GM12874 (cell line): Measurements from ENCODE around the gene FNDC11.

Experiments
- TF ChIP-seq, protein P1 (sequence below): IDR thresholded peaks from 2 replicates; pipeline ENCODE4 v1.5.1; 2011; ENCODE audit warnings: low read depth, mild to moderate bottlenecking, control low read depth, low read length, moderate library complexity; ENCODE audit not compliant: insufficient read depth

FNDC11 gene

DNA sequence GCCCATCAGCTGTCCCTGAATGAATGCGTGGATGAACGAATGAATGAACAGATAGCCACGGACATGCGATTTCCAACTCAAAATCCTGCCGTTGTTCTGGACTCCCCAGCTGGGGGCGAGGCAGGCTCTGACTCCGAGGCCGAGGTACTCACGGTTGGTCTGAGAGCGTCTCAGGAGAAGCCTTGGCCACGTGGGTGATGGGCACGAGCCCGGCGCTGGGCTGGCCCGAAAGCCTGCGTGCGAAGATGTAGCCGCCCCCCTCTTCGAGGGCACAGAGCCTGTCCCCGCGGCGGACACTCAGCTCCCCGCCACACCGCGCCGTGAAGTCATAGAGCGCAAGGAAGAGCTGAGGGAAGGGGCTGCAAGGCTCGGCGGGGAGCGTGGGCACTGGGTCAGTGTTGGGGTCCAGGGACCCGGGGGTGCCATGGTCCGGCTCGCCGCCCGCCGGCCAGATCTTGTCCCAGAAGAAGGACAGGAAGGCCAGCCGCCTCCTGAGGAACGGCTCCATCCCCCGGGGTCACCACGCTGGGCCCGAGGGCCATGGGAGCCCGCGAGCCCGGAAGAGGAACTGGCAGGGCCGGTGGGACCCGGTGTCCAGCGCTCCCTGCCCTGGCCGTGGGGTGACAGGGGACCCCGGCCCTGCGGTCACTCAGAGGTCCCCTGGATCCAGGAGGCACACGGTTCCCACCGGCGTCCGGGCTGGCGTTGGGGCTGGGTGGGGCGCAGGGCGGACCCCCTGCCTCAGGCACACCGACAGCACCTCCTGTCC is 6.8 kb upstream of the FNDC11 start:
- TF ChIP-seq, protein P1, sequence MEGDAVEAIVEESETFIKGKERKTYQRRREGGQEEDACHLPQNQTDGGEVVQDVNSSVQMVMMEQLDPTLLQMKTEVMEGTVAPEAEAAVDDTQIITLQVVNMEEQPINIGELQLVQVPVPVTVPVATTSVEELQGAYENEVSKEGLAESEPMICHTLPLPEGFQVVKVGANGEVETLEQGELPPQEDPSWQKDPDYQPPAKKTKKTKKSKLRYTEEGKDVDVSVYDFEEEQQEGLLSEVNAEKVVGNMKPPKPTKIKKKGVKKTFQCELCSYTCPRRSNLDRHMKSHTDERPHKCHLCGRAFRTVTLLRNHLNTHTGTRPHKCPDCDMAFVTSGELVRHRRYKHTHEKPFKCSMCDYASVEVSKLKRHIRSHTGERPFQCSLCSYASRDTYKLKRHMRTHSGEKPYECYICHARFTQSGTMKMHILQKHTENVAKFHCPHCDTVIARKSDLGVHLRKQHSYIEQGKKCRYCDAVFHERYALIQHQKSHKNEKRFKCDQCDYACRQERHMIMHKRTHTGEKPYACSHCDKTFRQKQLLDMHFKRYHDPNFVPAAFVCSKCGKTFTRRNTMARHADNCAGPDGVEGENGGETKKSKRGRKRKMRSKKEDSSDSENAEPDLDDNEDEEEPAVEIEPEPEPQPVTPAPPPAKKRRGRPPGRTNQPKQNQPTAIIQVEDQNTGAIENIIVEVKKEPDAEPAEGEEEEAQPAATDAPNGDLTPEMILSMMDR = no peak

DNA sequence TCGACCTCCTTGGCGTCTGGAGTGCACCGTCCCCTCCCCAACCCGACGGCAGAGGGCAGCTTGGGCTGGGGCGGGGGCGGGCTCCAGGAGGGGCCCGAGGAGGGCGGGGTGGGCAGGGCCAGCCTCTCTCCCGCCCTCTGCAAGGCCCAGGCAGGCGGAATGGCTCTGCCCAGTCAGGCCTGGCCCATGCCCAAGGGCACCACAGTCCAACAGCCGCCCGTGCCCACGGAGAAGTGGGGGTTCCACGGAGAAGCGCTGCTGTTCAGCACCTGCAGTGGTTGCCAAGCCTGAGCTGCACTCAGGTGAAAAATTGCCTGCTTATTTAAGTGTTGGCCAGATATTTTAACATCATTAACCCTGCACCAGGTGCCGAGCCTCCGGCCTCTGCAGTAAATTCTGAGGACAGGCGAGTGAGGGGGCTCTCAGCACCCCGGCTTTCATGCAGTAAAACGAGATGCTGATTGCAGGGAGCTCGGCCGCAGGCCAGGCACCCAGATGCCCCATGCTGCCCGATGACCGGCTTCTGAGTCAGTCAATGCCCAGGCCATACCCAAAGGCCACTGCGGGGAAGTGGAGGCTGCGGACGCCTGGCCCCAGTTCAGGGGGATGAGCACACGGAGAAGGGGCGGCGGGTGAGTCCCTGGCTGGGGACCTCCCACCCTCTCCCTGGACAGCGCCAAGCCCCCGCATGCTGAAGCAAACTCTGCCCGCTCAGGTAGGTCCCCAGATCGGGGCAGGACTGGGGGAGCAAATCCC is 6.1 kb upstream of the FNDC11 start, which contains the start of gene SRMS:
Gene SRMS, minus strand, starts transcription at position 25 of the 756 bp plus-strand sequence. CDS start 286 bp downstream, outside the sequence.
- TF ChIP-seq, protein P1 = no peak

DNA sequence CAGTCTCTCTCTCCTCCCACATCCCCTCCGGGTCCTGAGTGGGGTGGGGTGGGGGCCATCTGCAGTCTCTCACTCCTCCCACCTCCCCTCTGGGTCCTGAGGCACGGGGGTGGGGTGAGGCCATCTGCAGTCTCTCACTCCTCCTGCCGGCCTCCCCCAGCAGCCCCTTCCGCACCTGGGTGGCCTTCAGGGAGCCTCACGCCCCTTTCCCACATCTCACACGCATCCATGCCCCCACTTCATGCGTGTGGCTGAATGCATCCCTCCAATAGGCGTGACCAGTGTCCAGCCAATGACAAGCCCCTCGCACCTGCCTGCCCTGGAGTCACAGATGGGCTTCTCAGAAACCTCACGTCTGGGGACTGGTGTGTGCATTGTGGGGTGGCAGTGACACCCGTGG is 5.4 kb upstream of the FNDC11 start:
- TF ChIP-seq, protein P1 = no peak

DNA sequence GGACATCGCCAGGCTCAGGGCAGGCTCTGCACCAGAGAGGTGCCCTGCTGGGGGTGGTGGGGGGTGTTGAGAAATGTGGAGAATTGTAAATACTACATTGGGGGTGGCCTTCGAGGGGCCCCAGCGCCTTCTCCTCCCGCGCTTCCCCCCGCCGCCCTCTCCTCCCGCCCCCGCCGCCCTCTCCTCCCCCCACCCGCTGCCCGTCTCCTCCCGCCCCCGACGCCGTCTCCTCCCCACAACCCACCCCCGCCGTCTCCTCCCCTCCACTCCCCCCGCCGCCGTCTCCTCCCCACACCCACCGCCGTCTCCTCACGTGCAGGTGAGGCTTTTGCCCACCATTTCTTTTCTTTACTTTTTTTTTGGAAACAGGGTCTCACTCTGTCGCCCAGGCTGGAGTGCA is 4.9 kb upstream of the FNDC11 start:
- TF ChIP-seq, protein P1 = no peak

DNA sequence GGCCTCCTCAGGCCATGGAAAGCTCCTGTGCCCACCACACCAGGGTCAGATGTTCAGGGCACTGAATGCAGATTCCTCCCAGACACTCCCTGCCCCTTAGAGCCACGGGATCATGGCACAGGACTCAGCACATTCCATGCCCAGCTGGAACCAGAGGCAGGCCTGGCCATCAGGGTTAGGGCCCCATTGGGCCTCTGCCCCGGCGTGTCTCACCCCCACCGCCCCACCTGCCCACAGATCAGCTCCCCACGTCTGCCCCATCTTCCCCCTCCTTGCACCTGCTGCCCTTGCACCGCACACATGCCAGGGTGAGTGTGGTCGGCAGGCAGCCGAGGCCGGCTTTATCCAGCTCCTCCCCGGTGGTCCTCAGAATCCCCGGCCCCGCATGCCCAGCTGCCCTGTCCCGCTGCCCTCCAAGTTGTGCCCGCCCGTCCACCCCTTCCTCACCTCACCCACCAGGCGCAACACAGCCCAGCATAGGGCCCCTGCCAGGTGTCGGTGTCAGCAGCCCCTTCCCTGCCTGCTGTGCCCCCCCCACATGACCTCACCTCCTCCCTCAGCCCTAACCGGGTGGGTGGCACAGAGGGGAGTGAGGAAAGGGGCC is 4.2 kb upstream of the FNDC11 start:
- TF ChIP-seq, protein P1 = no peak

DNA sequence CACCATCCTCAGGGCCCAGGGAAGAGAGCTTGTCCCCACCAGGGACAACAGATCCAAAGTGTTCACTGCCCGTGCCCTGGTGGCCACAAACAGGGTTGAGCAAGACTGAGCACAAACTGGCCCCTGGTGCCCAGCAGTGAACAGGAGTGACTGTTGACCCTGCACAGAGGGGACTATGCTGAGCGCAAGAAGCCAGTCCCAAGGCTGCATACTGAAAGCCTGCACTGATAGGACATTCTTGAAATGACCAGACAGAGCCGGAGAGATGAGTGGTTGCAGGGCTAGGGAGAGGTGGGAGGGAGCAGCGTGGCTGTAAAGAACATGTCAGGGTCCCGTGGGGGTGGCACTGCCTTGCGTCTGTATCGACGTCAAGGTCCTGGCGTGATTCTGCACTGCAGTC is 2.9 kb upstream of the FNDC11 start:
- TF ChIP-seq, protein P1 = no peak

DNA sequence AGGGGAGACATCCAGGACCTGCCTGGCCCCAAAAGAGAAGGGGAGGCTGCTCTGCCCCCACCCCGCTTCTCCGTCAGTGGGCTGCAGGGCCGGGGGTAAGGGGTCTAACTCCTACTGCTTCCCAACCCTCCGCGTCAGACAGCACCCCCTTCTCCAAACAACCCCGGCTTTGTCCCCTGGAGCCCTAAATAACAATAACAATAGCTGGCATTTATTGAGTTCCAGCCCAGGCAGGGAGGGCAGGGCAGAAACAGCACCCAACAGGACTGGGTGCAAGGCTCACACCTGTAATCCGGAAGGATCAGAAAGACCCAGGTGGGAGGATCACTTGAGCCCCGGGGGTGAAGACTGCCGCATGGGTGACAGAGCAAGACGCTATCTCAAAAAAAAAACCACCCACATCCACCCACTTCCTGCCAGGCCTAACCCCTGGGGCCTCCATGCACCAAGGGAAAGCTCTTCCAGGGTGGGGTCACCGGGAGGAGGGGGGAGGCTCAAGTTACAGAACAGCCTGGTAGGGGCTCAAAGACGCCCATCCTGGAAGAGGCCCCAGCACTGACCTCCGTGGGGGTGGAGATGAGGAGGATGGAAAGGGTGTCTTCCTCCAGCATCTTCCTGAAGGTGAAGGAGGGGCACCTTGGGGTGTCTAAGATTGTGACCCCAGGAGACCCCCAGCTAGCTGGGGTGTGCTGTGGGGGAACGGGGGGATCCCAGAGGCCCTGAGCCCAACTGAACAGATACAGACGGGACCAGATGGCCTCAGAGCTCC is 1.3 kb upstream of the FNDC11 start:
- TF ChIP-seq, protein P1 = no peak
